Measurements from ENCODE around the gene FIBCD1.

- TF ChIP-seq EP300 (IDR thresholded peaks at IDR 0.05) (no peak), POLR2A (IDR thresholded peaks at IDR 0.05) (no peak)
- TF ChIP-seq, protein P1, sequence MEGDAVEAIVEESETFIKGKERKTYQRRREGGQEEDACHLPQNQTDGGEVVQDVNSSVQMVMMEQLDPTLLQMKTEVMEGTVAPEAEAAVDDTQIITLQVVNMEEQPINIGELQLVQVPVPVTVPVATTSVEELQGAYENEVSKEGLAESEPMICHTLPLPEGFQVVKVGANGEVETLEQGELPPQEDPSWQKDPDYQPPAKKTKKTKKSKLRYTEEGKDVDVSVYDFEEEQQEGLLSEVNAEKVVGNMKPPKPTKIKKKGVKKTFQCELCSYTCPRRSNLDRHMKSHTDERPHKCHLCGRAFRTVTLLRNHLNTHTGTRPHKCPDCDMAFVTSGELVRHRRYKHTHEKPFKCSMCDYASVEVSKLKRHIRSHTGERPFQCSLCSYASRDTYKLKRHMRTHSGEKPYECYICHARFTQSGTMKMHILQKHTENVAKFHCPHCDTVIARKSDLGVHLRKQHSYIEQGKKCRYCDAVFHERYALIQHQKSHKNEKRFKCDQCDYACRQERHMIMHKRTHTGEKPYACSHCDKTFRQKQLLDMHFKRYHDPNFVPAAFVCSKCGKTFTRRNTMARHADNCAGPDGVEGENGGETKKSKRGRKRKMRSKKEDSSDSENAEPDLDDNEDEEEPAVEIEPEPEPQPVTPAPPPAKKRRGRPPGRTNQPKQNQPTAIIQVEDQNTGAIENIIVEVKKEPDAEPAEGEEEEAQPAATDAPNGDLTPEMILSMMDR (IDR thresholded peaks at IDR 0.05): no peak
Observed at GRCh38 chr9:130888146-130888885, 50.7 kb downstream of the FIBCD1 start.

Measured in stomach (tissue), 4 donors.